Kidney tubule cell (primary cell): ENCODE data around the gene SLCO4A1.
"Not testable (repeated sequence)": the region's sequence is repeated elsewhere in the genome, so short reads cannot be mapped to it uniquely, and the experiment has no call there.

Source experiments
- DNase-seq: peaks from one replicate; pipeline ENCODE4 v3.0.0-alpha.2; 2018; ENCODE audit warnings: low spot score

The SLCO4A1 gene

GRCh38 chr20:62622877-62623487, 19.3 kb upstream of the SLCO4A1 start:
- DNase-seq = no peak

- DNase-seq = peak; percentile 97
These were observed 18.6 kb upstream of the SLCO4A1 start for GRCh38 chr20:62623488-62624324.

- DNase-seq = peak; percentile 53
These were observed 18.0 kb upstream of the SLCO4A1 start for GRCh38 chr20:62624325-62624690.

- DNase-seq = no peak
These were observed 17.4 kb upstream of the SLCO4A1 start for GRCh38 chr20:62624719-62625453.

GRCh38 chr20:62625516-62625915, 16.8 kb upstream of the SLCO4A1 start:
- DNase-seq = no peak

GRCh38 chr20:62625921-62626547, 16.3 kb upstream of the SLCO4A1 start:
- DNase-seq = no peak

GRCh38 chr20:62627425-62627824, 14.9 kb upstream of the SLCO4A1 start:
- not testable (repeated sequence) for DNase-seq

GRCh38 chr20:62627901-62628612, 14.2 kb upstream of the SLCO4A1 start:
- peak; percentile 96 for DNase-seq

- peak; percentile 95 for DNase-seq
These were observed 13.6 kb upstream of the SLCO4A1 start for GRCh38 chr20:62628691-62629090.

GRCh38 chr20:62629864-62630470, 12.3 kb upstream of the SLCO4A1 start:
- DNase-seq = no peak

GRCh38 chr20:62631336-62632308, 10.7 kb upstream of the SLCO4A1 start:
- DNase-seq = no peak

GRCh38 chr20:62632575-62633090, 9.7 kb upstream of the SLCO4A1 start:
- no peak for DNase-seq

GRCh38 chr20:62633598-62634329, 8.5 kb upstream of the SLCO4A1 start:
- DNase-seq = no peak

GRCh38 chr20:62634330-62634967, 7.9 kb upstream of the SLCO4A1 start:
- DNase-seq = no peak

- no peak for DNase-seq
These were observed 7.1 kb upstream of the SLCO4A1 start for GRCh38 chr20:62635232-62635631.

- DNase-seq = no peak
These were observed 6.5 kb upstream of the SLCO4A1 start for GRCh38 chr20:62635852-62636251.

GRCh38 chr20:62636446-62636845, 5.9 kb upstream of the SLCO4A1 start:
- no peak for DNase-seq

- DNase-seq = no peak
These were observed 5.2 kb upstream of the SLCO4A1 start for GRCh38 chr20:62637110-62637509.
